Endothelial cell of umbilical vein (primary cell): ENCODE results near the gene SGK1.

ENCODE experiments used
- CTCF ChIP-seq, 2 donors: IDR thresholded peaks; 1 replicate in 1 of 2; 2 replicates in 1 of 2; pipeline ENCODE4 v1.5.1; 2011; ENCODE audit warnings: low read length in 2 of 2, mild to moderate bottlenecking in 2 of 2, moderate library complexity in 2 of 2, control low read depth in 1 of 2, inconsistent platforms in 1 of 2, low read depth in 1 of 2; ENCODE audit not compliant: insufficient read depth in 1 of 2; ENCODE audit errors: extremely low read depth in 1 of 2
- EZH2 ChIP-seq: IDR thresholded peaks from 2 replicates; pipeline ENCODE4 v1.6.1; 2012; ENCODE audit warnings: borderline replicate concordance, low read depth, mild to moderate bottlenecking, moderate library complexity, low read length, inconsistent platforms; ENCODE audit not compliant: severe bottlenecking
- MAX ChIP-seq: IDR thresholded peaks from 2 replicates; pipeline ENCODE4 v1.6.1; 2011; ENCODE audit not compliant: insufficient read depth, insufficient read length
- MYC ChIP-seq: IDR thresholded peaks from one replicate; pipeline ENCODE4 v1.6.1; 2011; ENCODE audit warnings: mild to moderate bottlenecking, low read depth, low read length
- POLR2A ChIP-seq: IDR thresholded peaks from 2 replicates; pipeline ENCODE4 v1.6.1; 2012; ENCODE audit warnings: low read depth, mild to moderate bottlenecking, control low read depth, low read length
- POLR2AphosphoS5 ChIP-seq: IDR thresholded peaks from 2 replicates; pipeline ENCODE4 v1.6.1; 2012; ENCODE audit warnings: low read depth, mild to moderate bottlenecking, control low read depth, low read length, moderate library complexity; ENCODE audit not compliant: insufficient read depth

- no peak for TF ChIP-seq CTCF (IDR thresholded peaks at IDR 0.05; ENCODE audit: extremely low read depth in 1 of 2, insufficient read depth in 1 of 2, low read depth in 1 of 2, low read length in 2 of 2)
- TF ChIP-seq MYC, result no peak
- TF ChIP-seq POLR2A, result no peak
- no peak for TF ChIP-seq EZH2
- TF ChIP-seq MAX, result no peak
- no peak for TF ChIP-seq POLR2AphosphoS5
Measured at GRCh38 chr6:134119486-134119885, 198.4 kb downstream of the SGK1 start.
